Ovary (tissue), 3 donors: ENCODE results near the gene RNGTT.

Source experiments
- CTCF ChIP-seq, 3 donors: fragments of 450-650 bp in 2 of 3; fragments of 200-600 bp in 1 of 3; IDR thresholded peaks; one replicate each; pipeline versions ENCODE4 v1.5.1 to v1.8.0; 2016 to 2022; ENCODE audit warnings: antibody characterized with exemption in 3 of 3, mild to moderate bottlenecking in 1 of 3
- EP300 ChIP-seq: sonication (generic); formaldehyde crosslinking; IDR thresholded peaks from one replicate; pipeline ENCODE4 v1.6.1; 2017; ENCODE audit warnings: antibody characterized with exemption
- donor health status: DM: no; HTN: no; CAD: no.

DNA sequence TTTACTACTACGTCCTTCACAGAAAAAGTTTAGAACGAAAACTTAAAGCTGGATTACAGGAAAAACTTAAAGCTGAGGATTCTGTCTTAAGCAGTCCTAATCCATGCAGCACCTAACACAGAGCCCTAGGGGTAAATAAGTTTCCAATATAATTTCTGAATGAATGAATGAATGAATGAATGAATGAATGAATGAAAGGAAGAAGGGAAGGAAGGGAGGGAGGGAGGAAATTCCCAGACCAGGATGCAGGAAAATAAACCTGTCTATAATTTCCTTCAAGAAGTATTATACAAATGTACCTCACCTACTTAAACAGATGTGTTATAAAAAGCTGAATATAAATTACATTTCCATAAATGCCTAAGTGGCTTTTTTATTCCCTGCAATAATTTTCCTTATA is 83.4 kb downstream of the RNGTT start:
- TF ChIP-seq CTCF (IDR thresholded peaks at IDR 0.05): no peak
- TF ChIP-seq EP300: no peak
